ENCODE data around the gene PRCP.

Gene PRCP

DNA sequence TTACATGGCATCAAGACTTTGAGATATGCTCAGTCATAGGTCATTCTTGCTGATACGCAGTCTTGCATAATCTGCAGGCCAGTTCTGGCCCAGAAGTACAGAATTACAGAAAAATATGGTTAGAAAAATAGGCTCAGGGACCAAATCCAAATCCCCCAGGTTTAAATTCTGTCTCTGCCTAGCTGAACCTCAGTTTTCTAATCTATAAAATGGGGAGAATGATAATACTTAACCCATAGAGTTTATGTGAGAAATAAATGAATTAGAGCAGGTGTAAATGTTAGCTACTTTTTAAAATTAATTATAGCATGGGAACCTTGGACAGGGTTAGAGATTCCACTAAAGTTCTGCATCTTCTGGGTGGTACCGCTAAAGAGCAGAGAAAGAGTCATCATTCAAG lies 114.2 kb downstream of the PRCP start:
- no peak for DNase-seq (ENCODE audit: low read depth)

DNA sequence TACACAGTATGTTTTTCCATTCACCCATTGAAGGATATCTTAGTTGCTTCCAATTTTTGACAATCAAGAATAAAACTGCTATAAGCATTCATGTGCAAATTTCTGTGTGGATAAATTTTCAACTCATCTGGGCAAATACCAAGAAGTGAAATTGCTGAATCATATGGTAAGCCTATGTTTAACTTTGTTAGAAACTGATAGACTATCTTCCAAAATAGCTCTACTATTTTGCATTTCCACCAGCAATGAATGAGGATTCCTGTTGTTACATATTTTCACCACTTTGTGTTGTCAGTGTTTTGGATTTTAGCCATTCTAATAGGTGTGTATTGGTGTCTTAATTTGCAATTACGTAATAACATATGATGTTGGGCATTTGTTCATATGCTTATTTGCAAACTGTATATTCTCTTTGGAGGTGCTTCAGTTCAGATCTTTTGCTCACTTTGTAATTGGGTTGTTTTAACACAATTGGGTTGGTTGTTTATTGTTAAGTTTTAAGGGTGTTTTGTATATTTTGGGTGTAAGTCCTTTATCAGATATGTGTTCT lies 117.3 kb downstream of the PRCP start:
- DNase-seq (ENCODE audit: low read depth) = no peak

DNA sequence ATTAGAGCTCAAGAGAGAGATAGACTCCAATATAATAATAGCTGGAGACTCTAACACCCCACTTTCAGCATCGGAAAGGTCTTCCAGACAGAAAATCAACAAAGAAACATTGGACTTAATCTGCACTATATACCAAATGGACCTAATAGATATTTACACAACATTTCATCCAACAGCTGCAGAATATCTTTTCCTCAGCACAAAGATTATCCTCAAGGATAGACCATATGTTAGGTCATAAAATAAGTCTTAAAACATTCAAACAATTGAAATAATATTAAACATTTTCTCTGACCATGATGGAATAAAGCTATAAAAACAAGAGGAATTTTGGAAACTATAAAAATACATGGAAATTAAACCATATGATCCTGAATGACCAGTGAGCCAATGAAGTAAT lies 121.5 kb downstream of the PRCP start:
- no peak for DNase-seq (ENCODE audit: low read depth)

DNA sequence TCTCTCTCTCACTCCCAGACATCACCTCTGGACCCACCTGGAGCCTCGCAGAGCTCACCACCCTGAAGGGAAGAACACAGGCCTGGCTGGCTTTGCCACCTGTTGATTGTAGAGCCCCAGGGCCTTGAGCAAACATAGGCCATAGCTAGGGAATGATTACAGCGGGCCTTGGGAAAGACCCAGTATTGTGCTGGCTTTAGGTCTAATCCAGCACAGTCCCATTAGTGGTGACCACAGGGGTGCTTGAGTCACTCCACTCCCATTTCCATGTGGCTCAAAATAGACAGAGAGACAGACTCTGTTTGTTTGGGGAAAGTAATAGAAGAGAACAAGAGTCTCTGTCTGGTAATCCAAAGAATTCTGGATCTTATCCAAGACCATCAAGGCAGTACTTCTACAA lies 123.9 kb downstream of the PRCP start:
- DNase-seq (ENCODE audit: low read depth) = no peak

DNA sequence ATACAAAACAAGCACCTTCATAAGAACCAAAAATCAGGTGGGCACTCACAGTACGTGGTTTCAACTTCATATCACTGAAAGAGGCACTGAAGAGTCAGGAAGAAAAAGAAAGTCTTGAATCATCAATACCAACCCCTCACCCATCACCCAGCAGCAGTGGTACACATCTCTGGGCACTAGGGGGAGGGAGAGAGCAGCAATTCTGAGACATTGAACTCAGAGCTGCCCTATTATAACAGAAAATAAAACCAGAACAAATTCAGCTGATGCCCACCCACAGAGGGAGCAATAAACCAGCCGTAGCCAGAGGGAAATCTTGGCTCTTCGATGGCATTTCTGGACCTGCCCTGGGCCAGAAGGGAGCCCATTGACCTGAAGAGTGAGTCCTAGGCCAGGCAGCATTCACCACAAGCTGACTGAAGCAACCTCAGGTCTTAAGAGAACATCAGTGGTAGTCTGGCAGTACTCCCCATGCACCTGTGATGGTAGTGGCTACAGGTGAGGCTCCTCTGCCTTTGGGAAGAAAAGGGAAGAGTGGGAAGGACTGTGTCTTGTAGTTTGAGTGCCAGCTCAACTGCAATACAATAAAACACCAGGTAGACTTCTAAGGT lies 124.4 kb downstream of the PRCP start:
- no peak for DNase-seq (ENCODE audit: low read depth)

DNA sequence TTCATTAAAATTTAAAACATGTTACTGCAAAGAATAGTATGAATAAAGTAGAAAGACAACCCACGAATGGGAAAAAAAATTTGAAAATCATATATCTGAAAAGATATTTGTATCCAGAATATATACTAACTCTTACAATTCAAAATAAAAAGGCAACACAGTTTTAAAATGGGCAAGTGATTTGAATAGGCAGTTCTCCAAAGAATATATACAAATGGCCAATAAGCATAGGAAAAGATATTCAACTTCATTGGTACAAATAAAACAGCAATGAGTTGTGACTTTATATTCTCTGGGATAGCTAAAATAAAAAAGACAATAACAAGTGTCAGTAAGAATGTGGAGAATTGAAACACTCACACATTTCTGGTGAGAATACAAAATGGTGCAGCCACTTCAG lies 125.0 kb downstream of the PRCP start:
- DNase-seq (ENCODE audit: low read depth) = no peak

Measured in activated T-cell treated with anti-CD3 and anti-CD28 coated beads for 1 hour (primary cell).